Tibial nerve (tissue), 4 donors: ENCODE data around the gene CRYGD. TPM values are rescaled to one million over a fixed set of nuclear protein-coding genes. Genes with fewer than 3 reads are reported as not detected.

Experiments used
- DNase-seq, 2 donors: peaks; one replicate each; pipeline ENCODE4 v3.0.0-alpha.2; 2019; ENCODE audit warnings: low spot score in 2 of 2
- H3K27ac ChIP-seq, 4 donors: fragments of 200-600 bp; sonication (generic) in 3 of 4; one replicate each; pipeline ENCODE4 v1.5.1; 2017 to 2019; ENCODE audit warnings: mild to moderate bottlenecking in 1 of 4
- H3K27me3 ChIP-seq, 2 donors: fragments of 200-600 bp; sonication (generic) in 1 of 2; one replicate each; pipeline versions ENCODE4 v1.5.1 to v1.6.0; 2017 to 2019
- H3K36me3 ChIP-seq, 3 donors: fragments of 200-600 bp; sonication (generic); one replicate each; pipeline ENCODE4 v1.5.1; 2018 to 2019
- H3K4me1 ChIP-seq, 4 donors: fragments of 200-600 bp; sonication (generic) in 3 of 4; one replicate each; pipeline ENCODE4 v1.5.1; 2017 to 2019
- H3K4me3 ChIP-seq, 4 donors: fragments of 200-600 bp; sonication (generic) in 3 of 4; one replicate each; pipeline ENCODE4 v1.5.1; 2017 to 2019; ENCODE audit warnings: mild to moderate bottlenecking in 1 of 4, moderate library complexity in 1 of 4
- H3K9me3 ChIP-seq, 4 donors: fragments of 200-600 bp; sonication (generic) in 3 of 4; one replicate each; pipeline ENCODE4 v1.5.1; 2017 to 2019
- CTCF ChIP-seq, 5 experiments: fragments of 200-600 bp in 3 of 5; fragments of 450-650 bp in 2 of 5; sonication (generic) in 3 of 5; IDR thresholded peaks; one replicate each; pipeline ENCODE4 v1.5.1; 2016 to 2019; ENCODE audit warnings: antibody characterized with exemption in 5 of 5, mild to moderate bottlenecking in 3 of 5, moderate library complexity in 2 of 5
- EP300 ChIP-seq, 2 donors: sonication (generic); formaldehyde crosslinking; IDR thresholded peaks; one replicate each; pipeline ENCODE4 v1.6.1; 2017; ENCODE audit warnings: antibody characterized with exemption in 2 of 2, mild to moderate bottlenecking in 1 of 2
- POLR2A ChIP-seq, 2 donors: fragments of 450-650 bp; IDR thresholded peaks; one replicate each; pipeline ENCODE4 v1.6.1; 2017; ENCODE audit warnings: antibody characterized with exemption in 2 of 2, mild to moderate bottlenecking in 2 of 2, moderate library complexity in 2 of 2
- WGBS, 2 donors: methylation state at CpG; one replicate each; pipeline ENCODE4 v1.1.5; 2018; 5-methylcytosine and 5-hydroxymethylcytosine counted together
- total RNA-seq, 4 donors: library from RNA; depleted of rRNA; stranded (reverse); fragments of >200 nt; gene quantifications; one replicate each; pipeline ENCODE4 v1.1.0, GENCODE V29; 2016

The CRYGD gene
- total RNA-seq, 4 donors from 2014 or later, result not detected

DNA sequence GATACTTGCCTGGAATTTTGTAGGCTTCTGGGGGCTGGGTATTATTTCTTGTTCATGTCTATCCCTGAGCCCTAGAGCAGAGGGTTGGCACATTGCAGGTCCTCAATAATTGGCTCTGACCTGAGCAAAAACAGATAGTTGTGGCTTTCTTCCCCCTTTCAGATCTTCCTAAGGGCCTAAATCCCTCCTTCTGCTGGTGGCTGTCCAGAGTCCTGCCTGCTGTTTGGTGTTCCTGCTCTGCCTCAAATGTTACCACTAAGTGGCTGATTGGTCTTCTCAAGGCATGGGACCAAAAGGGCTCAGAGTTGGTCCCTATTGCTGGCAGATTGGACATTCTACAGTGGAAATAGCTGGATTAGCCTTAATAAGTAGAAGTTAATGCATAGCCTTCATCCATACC lies 22.7 kb upstream of the CRYGD start:
- TF ChIP-seq CTCF (IDR thresholded peaks at IDR 0.05) (no peak), EP300 (IDR thresholded peaks at IDR 0.05) (no peak), POLR2A (IDR thresholded peaks at IDR 0.05) (no peak)
- no peak overlapping the region for H3K27ac ChIP-seq
- peaks cover 0 to 8% (median 0%) of the 10 kb centered on the region in 4 donors for H3K9me3 ChIP-seq
- no peaks in the 10 kb centered on the region for H3K36me3 ChIP-seq
- H3K4me1 ChIP-seq, result no peaks in the 10 kb centered on the region
- DNase-seq, result no peak
- H3K27me3 ChIP-seq, result no peaks in the 10 kb centered on the region
- no peak overlapping the region for H3K4me3 ChIP-seq

DNA sequence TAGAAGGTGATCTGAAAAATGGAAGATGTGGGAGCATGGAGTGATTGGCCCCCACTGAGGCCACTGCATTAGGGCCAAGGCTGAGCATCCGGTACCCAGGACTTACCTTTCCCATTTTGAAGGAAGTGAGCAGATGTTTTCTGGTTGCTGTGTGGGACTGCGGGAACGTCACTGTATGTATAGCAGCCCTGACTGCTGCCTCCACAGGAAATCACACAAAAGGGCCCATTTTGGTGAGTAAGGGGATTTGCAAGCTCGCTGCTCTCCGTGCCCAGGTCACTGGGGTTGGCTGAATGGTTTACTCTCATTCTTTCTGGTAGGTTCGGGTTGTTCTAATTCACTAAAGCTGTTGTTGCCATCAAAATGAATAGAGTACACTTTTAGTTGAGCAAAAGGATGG lies 21.7 kb upstream of the CRYGD start, which contains the start of gene CRYGB:
CRYGB (minus strand) TSS at position 153 of the 400 bp plus-strand sequence; CDS start at position 115, 38 bp downstream.
- no peaks in the 10 kb centered on the region for H3K4me1 ChIP-seq
- H3K9me3 ChIP-seq, result peaks cover 0 to 2% (median 0%) of the 10 kb centered on the region in 4 donors
- no peaks in the 10 kb centered on the region for H3K27me3 ChIP-seq
- no peak within 1 kb of the TSS for H3K4me3 ChIP-seq
- no peak for DNase-seq
- no peak within 1 kb of the TSS for H3K27ac ChIP-seq
- no peaks in the 10 kb centered on the region for H3K36me3 ChIP-seq
- TF ChIP-seq EP300 (IDR thresholded peaks at IDR 0.05), result no peak
- TF ChIP-seq POLR2A (IDR thresholded peaks at IDR 0.05), result no peak
- TF ChIP-seq CTCF (IDR thresholded peaks at IDR 0.05), result no peak
- WGBS, 2 donors, result 52 to 54% methylated on average over 6 of the region's 6 CpGs

DNA sequence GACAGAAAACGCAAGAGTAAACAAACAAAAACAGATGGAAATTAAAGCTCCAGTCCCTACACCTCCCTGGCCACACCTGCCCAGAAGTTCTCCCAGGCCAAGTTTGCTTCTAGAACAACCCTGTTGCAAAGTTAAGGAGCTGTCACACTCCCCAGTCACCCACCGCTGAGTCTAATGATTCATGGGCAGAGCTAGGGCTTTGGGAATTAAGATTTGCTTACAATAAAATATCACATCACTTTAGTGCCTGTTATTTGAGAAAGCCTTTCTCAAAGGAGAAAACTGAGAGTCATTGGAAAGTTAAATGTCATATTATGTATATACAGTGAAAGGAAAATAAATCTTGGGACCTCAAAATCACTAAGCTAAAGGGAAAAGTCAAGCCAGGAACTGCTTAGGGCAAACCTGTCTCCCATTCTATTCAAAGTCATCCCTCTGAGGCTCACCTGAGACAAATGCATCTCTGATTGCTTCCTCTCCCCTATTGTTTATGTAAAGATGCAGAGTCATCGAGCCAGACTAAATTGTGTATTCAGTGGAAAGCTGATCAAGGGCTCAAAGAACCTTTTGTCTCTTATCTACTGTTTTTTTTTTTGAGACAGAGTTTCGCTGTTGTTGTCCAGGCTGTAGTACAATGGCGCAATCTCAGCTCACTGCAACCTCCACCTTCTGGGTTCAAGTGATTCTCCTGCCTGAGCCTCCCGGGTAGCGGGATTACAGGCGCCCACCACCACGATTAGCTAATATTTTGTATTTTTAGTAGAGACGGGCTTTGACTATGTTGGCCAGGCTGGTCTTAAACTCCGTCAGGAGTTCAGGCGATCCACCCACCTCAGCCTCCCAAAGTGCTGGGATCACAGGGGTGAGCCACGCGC lies 18.8 kb upstream of the CRYGD start:
- Histone ChIP-seq H3K27me3 (no peaks in the 10 kb centered on the region), H3K27ac (no peak overlapping the region), H3K9me3 (peaks cover 0 to 2% (median 0%) of the 10 kb centered on the region in 4 donors), H3K4me1 (no peaks in the 10 kb centered on the region), H3K4me3 (no peak overlapping the region), H3K36me3 (no peaks in the 10 kb centered on the region)
- WGBS, 2 donors, result 38 to 44% methylated on average over 9 to 14 of the region's 14 CpGs
- TF ChIP-seq EP300 (IDR thresholded peaks at IDR 0.05), result no peak
- no peak for TF ChIP-seq POLR2A (IDR thresholded peaks at IDR 0.05)
- TF ChIP-seq CTCF (IDR thresholded peaks at IDR 0.05), result no peak
- DNase-seq, result no peak

- no peak overlapping the region for H3K4me3 ChIP-seq
- WGBS, 2 donors, result 27% methylated on average over 8 of the region's 8 CpGs
Observed at GRCh38 chr2:208142240-208142924, 18.1 kb upstream of the CRYGD start.

More at GRCh38 chr2:208142240-208142924, 18.1 kb upstream of the CRYGD start:
- Histone ChIP-seq H3K27ac (no peak overlapping the region), H3K4me1 (no peaks in the 10 kb centered on the region), H3K9me3 (peaks cover 0 to 7% (median 0%) of the 10 kb centered on the region in 4 donors), H3K27me3 (no peaks in the 10 kb centered on the region), H3K36me3 (no peaks in the 10 kb centered on the region)
- TF ChIP-seq POLR2A (IDR thresholded peaks at IDR 0.05), result no peak
- TF ChIP-seq EP300 (IDR thresholded peaks at IDR 0.05), result no peak
- TF ChIP-seq CTCF (IDR thresholded peaks at IDR 0.05), result no peak
- DNase-seq, result no peak
